Stomach (tissue), 9 donors: Measurements from ENCODE around the gene SEMA4D. TPM values are rescaled to one million over a fixed set of nuclear protein-coding genes. Genes with fewer than 3 reads are reported as not detected.

Experiments used
- DNase-seq, 2 donors: peaks; one replicate each; pipeline versions ENCODE4 v3.0.0 to v3.0.0-alpha.2; 2013 to 2019
- H3K27ac ChIP-seq, 5 donors: fragments of 200-600 bp in 4 of 5; sonication (generic) in 4 of 5; one replicate each; pipeline ENCODE4 v1.5.1; 2013 to 2019; ENCODE audit warnings: mild to moderate bottlenecking in 1 of 5, moderate library complexity in 1 of 5
- H3K27me3 ChIP-seq, 3 donors: fragments of 200-600 bp; sonication (generic); one replicate each; pipeline ENCODE4 v1.5.1; 2017 to 2019; ENCODE audit warnings: mixed run types in 1 of 3
- H3K36me3 ChIP-seq, 4 donors: fragments of 200-600 bp; sonication (generic); 1 replicate in 3 of 4; 2 replicates in 1 of 4; pipeline ENCODE4 v1.5.1; 2016 to 2019
- H3K4me1 ChIP-seq, 4 donors: fragments of 200-600 bp; sonication (generic); one replicate each; pipeline ENCODE4 v1.5.1; 2016 to 2019
- H3K4me3 ChIP-seq, 4 donors: fragments of 200-600 bp; sonication (generic) in 3 of 4; one replicate each; pipeline ENCODE4 v1.5.1; 2016 to 2019; ENCODE audit warnings: mild to moderate bottlenecking in 1 of 4
- H3K9me3 ChIP-seq, 4 donors: fragments of 200-600 bp; sonication (generic); one replicate each; pipeline ENCODE4 v1.5.1; 2016 to 2019
- EP300 ChIP-seq: sonication (generic); formaldehyde crosslinking; IDR thresholded peaks from one replicate; pipeline ENCODE4 v1.6.1; 2017; ENCODE audit warnings: antibody characterized with exemption
- POLR2A ChIP-seq, 4 donors: fragments of 450-650 bp; IDR thresholded peaks; one replicate each; pipeline ENCODE4 v1.6.1; 2016; ENCODE audit warnings: antibody characterized with exemption in 4 of 4, control low read depth in 2 of 4, mild to moderate bottlenecking in 1 of 4, moderate library complexity in 1 of 4
- POLR2AphosphoS5 ChIP-seq, 3 donors: sonication (generic); formaldehyde crosslinking; IDR thresholded peaks; one replicate each; pipeline ENCODE4 v1.6.1; 2016; ENCODE audit warnings: antibody characterized with exemption in 3 of 3
- WGBS, 5 donors: extraction: QIAGEN DNeasy Blood & Tissue Kit in 3 of 5; methylation state at CpG; one replicate each; pipeline versions ENCODE4 v1.1.5 to v1.1.7; 2013 to 2018; 5-methylcytosine and 5-hydroxymethylcytosine counted together
- intact Hi-C: fragments of 100-400 bp; cut with DNase I; formaldehyde crosslinking; loops from one replicate; pipeline ENCODE4 v1.15.1; 2023; ENCODE audit warnings: low total_unique reads
- polyA plus RNA-seq, 3 donors: library from polyadenylated mRNA; stranded (reverse); fragments of 200-250 nt; gene quantifications; one replicate each; pipeline ENCODE4 v1.2.3, GENCODE V29; 2013
- total RNA-seq, 5 donors: library from RNA; depleted of rRNA; stranded (reverse); fragments of >200 nt; gene quantifications; one replicate each; pipeline versions ENCODE4 v1.1.0 to v1.2.3, GENCODE V29; 2014 to 2016
- TF ChIP-seq, protein P1 (sequence below), 7 experiments: fragments of 450-650 bp in 4 of 7; fragments of 200-600 bp in 3 of 7; sonication (generic) in 3 of 7; IDR thresholded peaks; one replicate each; pipeline ENCODE4 v1.5.1; 2016 to 2019; ENCODE audit warnings: antibody characterized with exemption in 7 of 7, control low read depth in 2 of 7, mild to moderate bottlenecking in 1 of 7
- donor health status: healthy with polysubstance abuse.
- donor health status: Bipolar disorder and iron deficiency.
- donor health status: healthy.

The SEMA4D gene
- total and polyA plus RNA-seq, 8 donors = 4.9 to 43.3 (median 12.5) TPM

DNA sequence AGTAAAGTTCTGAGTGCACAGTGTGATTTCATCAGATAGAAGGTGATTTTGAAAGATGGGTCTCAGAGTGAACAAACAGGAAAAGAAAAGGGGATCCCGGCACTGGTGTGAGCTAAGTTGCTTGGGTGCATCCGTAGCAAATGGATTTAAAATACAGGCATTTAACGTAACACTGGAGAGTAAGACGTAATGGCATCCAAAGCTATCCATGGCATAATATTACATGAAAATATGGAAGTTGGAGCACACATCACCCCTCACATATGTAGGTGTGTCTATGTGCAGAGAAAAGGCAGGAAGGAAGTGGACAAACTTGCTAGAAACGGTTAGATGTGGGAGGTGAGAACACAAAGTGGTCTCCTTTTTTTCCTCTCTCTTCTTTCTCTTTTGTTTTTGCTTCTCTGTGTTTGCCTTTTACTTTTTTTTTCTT is 38.2 kb upstream of the SEMA4D start:
- Histone ChIP-seq H3K4me3 (no peak overlapping the region), H3K9me3 (no peaks in the 10 kb centered on the region), H3K27ac (peak overlapping the region in 2 of 5 donors; percentile 54 to 55), H3K36me3 (no peaks in the 10 kb centered on the region), H3K27me3 (no peaks in the 10 kb centered on the region), H3K4me1 (peaks cover 0 to 15% (median 5%) of the 10 kb centered on the region in 4 donors)
- intact Hi-C loops = no loop called here
- DNase-seq = peak in 1 of 2 donors; percentile 38
- TF ChIP-seq EP300 (no peak), POLR2A (IDR thresholded peaks at IDR 0.05) (no peak), POLR2AphosphoS5 (IDR thresholded peaks at IDR 0.05) (no peak)
- TF ChIP-seq, protein P1, sequence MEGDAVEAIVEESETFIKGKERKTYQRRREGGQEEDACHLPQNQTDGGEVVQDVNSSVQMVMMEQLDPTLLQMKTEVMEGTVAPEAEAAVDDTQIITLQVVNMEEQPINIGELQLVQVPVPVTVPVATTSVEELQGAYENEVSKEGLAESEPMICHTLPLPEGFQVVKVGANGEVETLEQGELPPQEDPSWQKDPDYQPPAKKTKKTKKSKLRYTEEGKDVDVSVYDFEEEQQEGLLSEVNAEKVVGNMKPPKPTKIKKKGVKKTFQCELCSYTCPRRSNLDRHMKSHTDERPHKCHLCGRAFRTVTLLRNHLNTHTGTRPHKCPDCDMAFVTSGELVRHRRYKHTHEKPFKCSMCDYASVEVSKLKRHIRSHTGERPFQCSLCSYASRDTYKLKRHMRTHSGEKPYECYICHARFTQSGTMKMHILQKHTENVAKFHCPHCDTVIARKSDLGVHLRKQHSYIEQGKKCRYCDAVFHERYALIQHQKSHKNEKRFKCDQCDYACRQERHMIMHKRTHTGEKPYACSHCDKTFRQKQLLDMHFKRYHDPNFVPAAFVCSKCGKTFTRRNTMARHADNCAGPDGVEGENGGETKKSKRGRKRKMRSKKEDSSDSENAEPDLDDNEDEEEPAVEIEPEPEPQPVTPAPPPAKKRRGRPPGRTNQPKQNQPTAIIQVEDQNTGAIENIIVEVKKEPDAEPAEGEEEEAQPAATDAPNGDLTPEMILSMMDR (IDR thresholded peaks at IDR 0.05) = no peak
- 65 to 77% (median 69%) methylated on average over 5 of the region's 5 CpGs for WGBS, 5 donors

DNA sequence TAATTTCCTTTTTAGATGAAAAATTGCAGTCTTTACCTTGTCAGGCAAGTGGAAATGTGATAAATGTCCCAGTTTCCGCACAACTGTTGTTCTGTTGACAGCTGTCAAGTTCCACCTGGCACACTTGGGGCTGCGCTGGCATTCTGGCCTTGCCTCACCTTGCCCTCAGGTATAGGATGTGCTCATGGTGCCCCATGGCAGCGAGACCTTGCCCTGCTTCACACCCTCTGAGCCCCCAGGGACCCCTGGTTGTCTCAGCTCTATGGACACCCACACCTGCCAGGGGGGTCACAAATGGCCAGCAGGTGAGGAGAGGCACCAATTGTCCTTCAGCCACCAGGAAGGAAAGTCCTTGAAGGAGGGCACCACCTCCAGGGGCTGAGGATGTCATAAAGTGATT is 37.5 kb upstream of the SEMA4D start:
- no peak for TF ChIP-seq EP300
- TF ChIP-seq POLR2AphosphoS5 (IDR thresholded peaks at IDR 0.05) = no peak
- TF ChIP-seq, protein P1 (IDR thresholded peaks at IDR 0.05) = no peak
- no peak for TF ChIP-seq POLR2A (IDR thresholded peaks at IDR 0.05)

DNA sequence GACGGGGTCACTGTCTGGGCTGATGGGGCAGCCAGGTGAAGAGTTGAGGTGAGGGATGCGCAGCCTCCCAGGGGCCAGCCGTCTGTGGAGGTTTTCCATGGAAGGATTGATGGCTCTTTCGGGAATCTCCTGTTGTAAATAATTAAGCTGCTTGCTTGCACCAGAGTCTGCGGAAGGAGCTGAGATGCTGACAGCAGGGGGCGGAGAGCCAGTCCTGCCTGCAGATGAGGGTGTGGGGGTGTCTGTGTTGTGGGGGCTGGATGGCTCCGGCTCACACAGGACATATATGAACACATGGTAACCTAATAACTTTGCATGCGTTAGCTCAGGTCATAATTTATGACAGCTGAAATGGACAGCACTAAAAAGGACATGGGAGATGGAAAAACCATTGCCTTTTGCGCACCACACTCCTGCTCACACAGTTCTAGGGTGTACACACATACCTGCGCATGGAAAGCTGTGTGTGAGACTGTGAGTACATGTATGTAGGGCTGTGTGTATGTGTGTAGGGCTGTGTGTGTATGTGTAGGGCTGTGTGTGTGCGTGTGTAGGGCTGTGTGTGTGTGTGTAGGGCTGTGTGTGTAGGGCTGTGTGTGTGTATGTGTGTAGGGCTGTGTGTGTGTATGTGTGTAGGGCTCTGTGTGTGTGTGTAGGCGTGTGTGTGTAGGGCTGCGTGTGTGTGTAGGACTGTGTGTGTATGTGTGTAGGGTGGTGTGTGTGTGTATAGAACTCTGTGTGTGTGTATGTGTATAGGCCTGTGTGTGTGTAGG is 36.8 kb upstream of the SEMA4D start:
- TF ChIP-seq EP300 (no peak), POLR2AphosphoS5 (IDR thresholded peaks at IDR 0.05) (no peak), POLR2A (IDR thresholded peaks at IDR 0.05) (no peak)
- TF ChIP-seq, protein P1 (IDR thresholded peaks at IDR 0.05) = no peak
- Histone ChIP-seq H3K27me3 (no peaks in the 10 kb centered on the region), H3K9me3 (no peaks in the 10 kb centered on the region), H3K4me3 (no peak overlapping the region), H3K4me1 (peaks cover 0 to 15% (median 5%) of the 10 kb centered on the region in 4 donors), H3K36me3 (no peaks in the 10 kb centered on the region), H3K27ac (peak overlapping the region in 1 of 5 donors; percentile 4)
- no peak for DNase-seq
- intact Hi-C loops = no loop called here
- 85 to 88% (median 85%) methylated on average over 13 of the region's 13 CpGs for WGBS, 5 donors

More for the DNA sequence above, 37.5 kb upstream of the SEMA4D start:
- H3K4me1 ChIP-seq = peaks cover 0 to 15% (median 5%) of the 10 kb centered on the region in 4 donors
- H3K4me3 ChIP-seq = no peak overlapping the region
- H3K27me3 ChIP-seq = no peaks in the 10 kb centered on the region
- H3K27ac ChIP-seq = peak overlapping the region in 3 of 5 donors; percentile 26 to 55 (median 27)
- no peaks in the 10 kb centered on the region for H3K36me3 ChIP-seq
- WGBS, 5 donors = 78 to 98% (median 92%) methylated on average over 3 of the region's 3 CpGs
- intact Hi-C loops = no loop called here
- no peaks in the 10 kb centered on the region for H3K9me3 ChIP-seq
- DNase-seq = no peak

DNA sequence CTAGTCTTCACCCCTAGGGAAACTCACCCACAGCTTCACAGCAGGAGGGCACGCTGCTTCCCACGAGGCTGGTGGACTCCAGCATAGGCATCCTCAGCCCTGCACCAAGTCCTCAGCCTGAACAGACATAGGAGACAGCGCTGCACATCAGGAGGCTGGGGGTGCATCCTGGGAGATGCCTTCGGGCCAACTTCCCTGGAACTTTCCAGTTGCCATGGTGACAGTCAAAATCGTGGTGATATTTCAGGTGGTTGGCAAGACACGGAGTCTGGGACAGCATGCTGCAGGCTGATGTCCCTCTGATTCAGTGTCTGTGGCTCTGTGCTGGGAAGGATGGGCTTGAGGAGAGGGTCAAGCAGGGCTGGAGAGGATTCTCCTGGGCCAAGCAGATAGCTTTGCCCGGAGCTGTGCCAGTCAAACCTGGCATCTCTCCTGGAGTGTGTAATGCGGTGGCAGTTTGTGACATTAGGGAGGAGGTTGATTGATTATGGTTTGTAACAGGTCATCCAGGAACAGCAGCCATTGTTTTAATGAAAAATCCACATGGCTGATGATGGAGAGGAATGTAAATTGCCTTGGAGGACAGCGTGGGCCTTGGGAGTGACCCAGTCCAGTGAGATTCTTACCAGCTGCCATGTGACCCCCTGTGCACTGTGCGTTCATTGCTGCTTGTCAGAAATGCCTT is 35.6 kb upstream of the SEMA4D start:
- 76 to 83% (median 80%) methylated on average over 9 to 10 of the region's 10 CpGs for WGBS, 5 donors
- H3K36me3 ChIP-seq = no peaks in the 10 kb centered on the region
- peaks cover 0 to 23% (median 6%) of the 10 kb centered on the region in 4 donors for H3K4me1 ChIP-seq
- TF ChIP-seq POLR2A (IDR thresholded peaks at IDR 0.05) (no peak), POLR2AphosphoS5 (IDR thresholded peaks at IDR 0.05) (no peak), EP300 (no peak)
- H3K27me3 ChIP-seq = no peaks in the 10 kb centered on the region
- no peak for DNase-seq
- H3K4me3 ChIP-seq = no peak overlapping the region
- intact Hi-C loops = no loop called here
- no peak overlapping the region for H3K27ac ChIP-seq
- no peaks in the 10 kb centered on the region for H3K9me3 ChIP-seq
